Stomach (tissue), 4 donors: ENCODE data around the gene SFMBT2.

Experiments
- POLR2AphosphoS5 ChIP-seq, 3 donors: sonication (generic); formaldehyde crosslinking; IDR thresholded peaks; one replicate each; pipeline ENCODE4 v1.6.1; 2016; ENCODE audit warnings: antibody characterized with exemption in 3 of 3
- TF ChIP-seq, protein P1 (sequence below), 7 experiments: fragments of 450-650 bp in 4 of 7; fragments of 200-600 bp in 3 of 7; sonication (generic) in 3 of 7; IDR thresholded peaks; one replicate each; pipeline ENCODE4 v1.5.1; 2016 to 2019; ENCODE audit warnings: antibody characterized with exemption in 7 of 7, control low read depth in 2 of 7, mild to moderate bottlenecking in 1 of 7

GRCh38 chr10:7283246-7283645 lies 127.6 kb downstream of the SFMBT2 start:
- TF ChIP-seq POLR2AphosphoS5 (IDR thresholded peaks at IDR 0.05), result no peak
- TF ChIP-seq, protein P1, sequence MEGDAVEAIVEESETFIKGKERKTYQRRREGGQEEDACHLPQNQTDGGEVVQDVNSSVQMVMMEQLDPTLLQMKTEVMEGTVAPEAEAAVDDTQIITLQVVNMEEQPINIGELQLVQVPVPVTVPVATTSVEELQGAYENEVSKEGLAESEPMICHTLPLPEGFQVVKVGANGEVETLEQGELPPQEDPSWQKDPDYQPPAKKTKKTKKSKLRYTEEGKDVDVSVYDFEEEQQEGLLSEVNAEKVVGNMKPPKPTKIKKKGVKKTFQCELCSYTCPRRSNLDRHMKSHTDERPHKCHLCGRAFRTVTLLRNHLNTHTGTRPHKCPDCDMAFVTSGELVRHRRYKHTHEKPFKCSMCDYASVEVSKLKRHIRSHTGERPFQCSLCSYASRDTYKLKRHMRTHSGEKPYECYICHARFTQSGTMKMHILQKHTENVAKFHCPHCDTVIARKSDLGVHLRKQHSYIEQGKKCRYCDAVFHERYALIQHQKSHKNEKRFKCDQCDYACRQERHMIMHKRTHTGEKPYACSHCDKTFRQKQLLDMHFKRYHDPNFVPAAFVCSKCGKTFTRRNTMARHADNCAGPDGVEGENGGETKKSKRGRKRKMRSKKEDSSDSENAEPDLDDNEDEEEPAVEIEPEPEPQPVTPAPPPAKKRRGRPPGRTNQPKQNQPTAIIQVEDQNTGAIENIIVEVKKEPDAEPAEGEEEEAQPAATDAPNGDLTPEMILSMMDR (IDR thresholded peaks at IDR 0.05), result no peak
